HepG2 (cell line): ENCODE results near the gene PARS2. TPM values are rescaled to one million over a fixed set of nuclear protein-coding genes. Genes with fewer than 3 reads are reported as not detected.
A peak's percentile ranks its signal among the peaks of the same experiment; 100 is the strongest.

Experiments
- ELF3 ChIP-seq: IDR thresholded peaks from 2 replicates; pipeline ENCODE4 v1.6.1; 2016; ENCODE audit warnings: missing genetic modification reagents, missing compliant biosample characterization
- FLYWCH1 ChIP-seq: sonication (generic); formaldehyde crosslinking; IDR thresholded peaks from 2 replicates; pipeline ENCODE4 v1.8.1; 2023; ENCODE audit warnings: mild to moderate bottlenecking, missing genetic modification reagents
- FOXA3 ChIP-seq: IDR thresholded peaks from 2 replicates; pipeline ENCODE4 v1.6.1; 2016; ENCODE audit warnings: missing genetic modification reagents, missing compliant biosample characterization
- FOXM1 ChIP-seq: sonication (generic); formaldehyde crosslinking; IDR thresholded peaks from 2 replicates; pipeline ENCODE4 v1.5.0; 2020; ENCODE audit warnings: missing genetic modification reagents
- GABPA ChIP-seq, 2 experiments: IDR thresholded peaks; 2 replicates each; pipeline ENCODE4 v1.6.1; 2011 to 2016; ENCODE audit warnings: low read depth in 2 of 2, low read length in 1 of 2, missing biosample characterization in 1 of 2, missing genetic modification characterization in 1 of 2
- GATAD2A ChIP-seq: IDR thresholded peaks from 2 replicates; pipeline ENCODE4 v1.6.1; 2016
- MAFF ChIP-seq: IDR thresholded peaks from 2 replicates; pipeline ENCODE4 v1.6.1; 2011; ENCODE audit warnings: low read depth, low read length, improper control_type of control experiment
- MEIS1 ChIP-seq: sonication (generic); formaldehyde crosslinking; IDR thresholded peaks from 2 replicates; pipeline ENCODE4 v1.9.0; 2021; ENCODE audit warnings: mild to moderate bottlenecking, missing genetic modification reagents, moderate library complexity, borderline replicate concordance
- MTF2 ChIP-seq: sonication (generic); formaldehyde crosslinking; IDR thresholded peaks from 2 replicates; pipeline ENCODE4 v1.5.0; 2020; ENCODE audit warnings: missing genetic modification reagents, borderline replicate concordance
- MZF1 ChIP-seq: sonication (generic); formaldehyde crosslinking; IDR thresholded peaks from 2 replicates; pipeline ENCODE4 v1.8.1; 2023; ENCODE audit warnings: mild to moderate bottlenecking, missing genetic modification reagents, borderline replicate concordance
- NPAS2 ChIP-seq: sonication (generic); formaldehyde crosslinking; IDR thresholded peaks from 2 replicates; pipeline ENCODE4 v1.8.0; 2022; ENCODE audit warnings: mild to moderate bottlenecking, missing genetic modification reagents, borderline replicate concordance
- RCOR2 ChIP-seq: IDR thresholded peaks from 2 replicates; pipeline ENCODE4 v1.6.1; 2016; ENCODE audit warnings: missing biosample characterization, missing genetic modification reagents
- SKI ChIP-seq: fragments of 450-650 bp; IDR thresholded peaks from one replicate; pipeline ENCODE4 v1.6.1; 2018; ENCODE audit warnings: mild to moderate bottlenecking; ENCODE audit not compliant: partially characterized antibody
- ZNF12 ChIP-seq: sonication (generic); formaldehyde crosslinking; IDR thresholded peaks from 2 replicates; pipeline ENCODE4 v1.5.0; 2020; ENCODE audit warnings: missing genetic modification reagents
- ZNF446 ChIP-seq: sonication (generic); formaldehyde crosslinking; IDR thresholded peaks from 2 replicates; pipeline ENCODE4 v1.5.0; 2020; ENCODE audit warnings: mild to moderate bottlenecking, missing genetic modification reagents
- ZNF672 ChIP-seq: sonication (generic); formaldehyde crosslinking; IDR thresholded peaks from 2 replicates; pipeline ENCODE4 v1.8.1; 2022; ENCODE audit warnings: missing genetic modification reagents
- ZNF766 ChIP-seq: sonication (generic); formaldehyde crosslinking; IDR thresholded peaks from 2 replicates; pipeline ENCODE4 v1.5.0; 2020; ENCODE audit warnings: missing genetic modification reagents, borderline replicate concordance
- polyA plus RNA-seq, 8 experiments: library from polyadenylated mRNA; depleted of rRNA in 3 of 8; stranded (reverse) in 7 of 8; unstranded in 1 of 8; fragments of >200 nt; fragmentation: Illumina TruSeq in 4 of 8; extraction: Trizol in 4 of 8; gene quantifications; 2 replicates each; pipeline versions ENCODE4 v1.2.1 to v1.2.3, GENCODE V29; 2011 to 2016; ENCODE audit warnings: low read depth in 4 of 8, missing spikeins in 1 of 8, mixed read lengths in 1 of 8; ENCODE audit not compliant: insufficient read depth in 1 of 8
- total RNA-seq, 5 experiments: library from RNA; depleted of rRNA; stranded (reverse); fragments of >200 nt; fragmentation: Illumina TruSeq; extraction: Trizol; gene quantifications; 2 replicates each; pipeline ENCODE4 v1.2.3, GENCODE V29; 2016; ENCODE audit warnings: low read depth in 1 of 5
- TF ChIP-seq, protein P1 (sequence below): sonication (generic); formaldehyde crosslinking; IDR thresholded peaks from 2 replicates; pipeline ENCODE4 v1.5.1; 2020; ENCODE audit warnings: missing genetic modification reagents, mild to moderate bottlenecking, borderline replicate concordance
- TF ChIP-seq, protein P2 (sequence below): sonication (generic); formaldehyde crosslinking; IDR thresholded peaks from 2 replicates; pipeline ENCODE4 v1.5.0; 2020; ENCODE audit warnings: missing genetic modification reagents
- TF ChIP-seq, protein P3 (sequence below): sonication (generic); formaldehyde crosslinking; IDR thresholded peaks from 2 replicates; pipeline ENCODE4 v1.9.0; 2021; ENCODE audit warnings: missing genetic modification reagents, borderline replicate concordance
- TF ChIP-seq, protein P4 (sequence below): sonication (generic); formaldehyde crosslinking; IDR thresholded peaks from 2 replicates; pipeline ENCODE4 v1.9.0; 2021; ENCODE audit warnings: missing genetic modification reagents, borderline replicate concordance

Gene PARS2
- total and polyA plus RNA-seq, 2 of the 13 experiments (the other 11 are each of a cell fraction or from before 2014, with no cell fraction given), result 2.4 to 4.6 TPM

DNA sequence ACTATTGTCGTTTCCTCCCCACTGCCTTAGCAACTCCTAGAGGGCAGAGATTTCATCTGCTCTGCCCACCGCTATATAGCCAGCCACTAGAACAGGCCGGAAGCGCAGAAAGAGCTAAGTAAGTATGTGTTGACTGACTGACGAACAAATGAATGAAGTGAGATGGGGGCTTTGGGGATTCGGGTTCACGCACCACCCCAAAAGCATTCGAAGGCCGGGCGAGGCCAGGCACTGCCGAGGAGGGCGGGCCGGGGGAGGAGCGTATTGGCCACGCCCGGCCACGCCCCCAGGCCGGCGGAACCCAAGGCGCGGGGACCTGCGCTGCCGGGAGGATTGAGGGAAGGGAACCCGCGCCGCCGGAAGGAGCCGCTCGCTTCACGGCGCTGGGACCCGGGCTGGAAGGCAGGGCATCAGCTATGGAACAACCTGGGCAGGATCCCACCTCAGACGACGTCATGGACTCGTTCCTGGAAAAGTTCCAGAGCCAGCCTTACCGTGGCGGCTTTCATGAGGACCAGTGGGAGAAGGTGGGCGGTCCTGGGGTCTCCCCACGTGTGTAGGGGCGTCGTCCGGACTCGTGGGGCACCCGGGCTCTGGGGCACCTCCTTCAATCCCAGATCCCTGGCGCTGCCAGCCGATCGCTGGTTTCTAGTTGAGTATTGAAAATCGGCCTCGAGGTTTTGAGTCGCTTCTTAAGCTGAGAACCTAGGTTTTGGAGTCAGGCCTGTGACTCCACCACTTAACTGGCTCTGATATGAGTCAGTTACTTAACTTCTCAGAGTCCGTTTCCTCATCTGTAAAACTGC lies 48.6 kb downstream of the PARS2 start, which contains the start of gene TTC4 (continued):
- peak; percentile 65; the same call in 1 of the 2 replicates for TF ChIP-seq ELF3
- peak; percentile 77; the same call in 1 of the 2 replicates for TF ChIP-seq ZNF12
- 0 out of 2 replicates have a peak, but pooled peaks have one; percentile 39 for TF ChIP-seq ZNF766 (CRISPR knock-in tag)
- TF ChIP-seq, protein P1, sequence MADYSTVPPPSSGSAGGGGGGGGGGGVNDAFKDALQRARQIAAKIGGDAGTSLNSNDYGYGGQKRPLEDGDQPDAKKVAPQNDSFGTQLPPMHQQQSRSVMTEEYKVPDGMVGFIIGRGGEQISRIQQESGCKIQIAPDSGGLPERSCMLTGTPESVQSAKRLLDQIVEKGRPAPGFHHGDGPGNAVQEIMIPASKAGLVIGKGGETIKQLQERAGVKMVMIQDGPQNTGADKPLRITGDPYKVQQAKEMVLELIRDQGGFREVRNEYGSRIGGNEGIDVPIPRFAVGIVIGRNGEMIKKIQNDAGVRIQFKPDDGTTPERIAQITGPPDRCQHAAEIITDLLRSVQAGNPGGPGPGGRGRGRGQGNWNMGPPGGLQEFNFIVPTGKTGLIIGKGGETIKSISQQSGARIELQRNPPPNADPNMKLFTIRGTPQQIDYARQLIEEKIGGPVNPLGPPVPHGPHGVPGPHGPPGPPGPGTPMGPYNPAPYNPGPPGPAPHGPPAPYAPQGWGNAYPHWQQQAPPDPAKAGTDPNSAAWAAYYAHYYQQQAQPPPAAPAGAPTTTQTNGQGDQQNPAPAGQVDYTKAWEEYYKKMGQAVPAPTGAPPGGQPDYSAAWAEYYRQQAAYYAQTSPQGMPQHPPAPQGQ, result no peak
- TF ChIP-seq MEIS1 (CRISPR knock-in tag), result peak; percentile 65
- no peak for TF ChIP-seq MAFF
- 0 out of 2 replicates have a peak, but pooled peaks have one; percentile 77 for TF ChIP-seq MZF1
- no peak for TF ChIP-seq ZNF672
- TF ChIP-seq, protein P2, sequence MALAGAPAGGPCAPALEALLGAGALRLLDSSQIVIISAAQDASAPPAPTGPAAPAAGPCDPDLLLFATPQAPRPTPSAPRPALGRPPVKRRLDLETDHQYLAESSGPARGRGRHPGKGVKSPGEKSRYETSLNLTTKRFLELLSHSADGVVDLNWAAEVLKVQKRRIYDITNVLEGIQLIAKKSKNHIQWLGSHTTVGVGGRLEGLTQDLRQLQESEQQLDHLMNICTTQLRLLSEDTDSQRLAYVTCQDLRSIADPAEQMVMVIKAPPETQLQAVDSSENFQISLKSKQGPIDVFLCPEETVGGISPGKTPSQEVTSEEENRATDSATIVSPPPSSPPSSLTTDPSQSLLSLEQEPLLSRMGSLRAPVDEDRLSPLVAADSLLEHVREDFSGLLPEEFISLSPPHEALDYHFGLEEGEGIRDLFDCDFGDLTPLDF (CRISPR knock-in tag), result no peak
- no peak for TF ChIP-seq ZNF446 (CRISPR knock-in tag)
- TF ChIP-seq FLYWCH1 (CRISPR knock-in tag), result 0 out of 2 replicates have a peak, but pooled peaks have one; percentile 35
- TF ChIP-seq RCOR2 (CRISPR knock-in tag), result no peak
- no peak for TF ChIP-seq FOXM1 (CRISPR knock-in tag)
- peak; percentile 69; the same call in 1 of the 2 replicates for TF ChIP-seq MTF2
- TF ChIP-seq, protein P3, sequence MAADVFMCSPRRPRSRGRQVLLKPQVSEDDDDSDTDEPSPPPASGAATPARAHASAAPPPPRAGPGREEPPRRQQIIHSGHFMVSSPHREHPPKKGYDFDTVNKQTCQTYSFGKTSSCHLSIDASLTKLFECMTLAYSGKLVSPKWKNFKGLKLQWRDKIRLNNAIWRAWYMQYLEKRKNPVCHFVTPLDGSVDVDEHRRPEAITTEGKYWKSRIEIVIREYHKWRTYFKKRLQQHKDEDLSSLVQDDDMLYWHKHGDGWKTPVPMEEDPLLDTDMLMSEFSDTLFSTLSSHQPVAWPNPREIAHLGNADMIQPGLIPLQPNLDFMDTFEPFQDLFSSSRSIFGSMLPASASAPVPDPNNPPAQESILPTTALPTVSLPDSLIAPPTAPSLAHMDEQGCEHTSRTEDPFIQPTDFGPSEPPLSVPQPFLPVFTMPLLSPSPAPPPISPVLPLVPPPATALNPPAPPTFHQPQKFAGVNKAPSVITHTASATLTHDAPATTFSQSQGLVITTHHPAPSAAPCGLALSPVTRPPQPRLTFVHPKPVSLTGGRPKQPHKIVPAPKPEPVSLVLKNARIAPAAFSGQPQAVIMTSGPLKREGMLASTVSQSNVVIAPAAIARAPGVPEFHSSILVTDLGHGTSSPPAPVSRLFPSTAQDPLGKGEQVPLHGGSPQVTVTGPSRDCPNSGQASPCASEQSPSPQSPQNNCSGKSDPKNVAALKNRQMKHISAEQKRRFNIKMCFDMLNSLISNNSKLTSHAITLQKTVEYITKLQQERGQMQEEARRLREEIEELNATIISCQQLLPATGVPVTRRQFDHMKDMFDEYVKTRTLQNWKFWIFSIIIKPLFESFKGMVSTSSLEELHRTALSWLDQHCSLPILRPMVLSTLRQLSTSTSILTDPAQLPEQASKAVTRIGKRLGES (CRISPR knock-in tag), result no peak
- TF ChIP-seq NPAS2 (CRISPR knock-in tag), result no peak
- TF ChIP-seq FOXA3 (CRISPR knock-in tag), result peak; percentile 53
- 0 out of 2 replicates have a peak, but pooled peaks have one; percentile 48 for TF ChIP-seq GATAD2A (CRISPR knock-in tag)
- peak; percentile 100 for TF ChIP-seq GABPA (IDR thresholded peaks at IDR 0.05; ENCODE audit: low read depth, low read length)
- TF ChIP-seq GABPA (CRISPR knock-in tag; IDR thresholded peaks at IDR 0.05; ENCODE audit: low read depth), result peak; percentile 94
- TF ChIP-seq, protein P4, sequence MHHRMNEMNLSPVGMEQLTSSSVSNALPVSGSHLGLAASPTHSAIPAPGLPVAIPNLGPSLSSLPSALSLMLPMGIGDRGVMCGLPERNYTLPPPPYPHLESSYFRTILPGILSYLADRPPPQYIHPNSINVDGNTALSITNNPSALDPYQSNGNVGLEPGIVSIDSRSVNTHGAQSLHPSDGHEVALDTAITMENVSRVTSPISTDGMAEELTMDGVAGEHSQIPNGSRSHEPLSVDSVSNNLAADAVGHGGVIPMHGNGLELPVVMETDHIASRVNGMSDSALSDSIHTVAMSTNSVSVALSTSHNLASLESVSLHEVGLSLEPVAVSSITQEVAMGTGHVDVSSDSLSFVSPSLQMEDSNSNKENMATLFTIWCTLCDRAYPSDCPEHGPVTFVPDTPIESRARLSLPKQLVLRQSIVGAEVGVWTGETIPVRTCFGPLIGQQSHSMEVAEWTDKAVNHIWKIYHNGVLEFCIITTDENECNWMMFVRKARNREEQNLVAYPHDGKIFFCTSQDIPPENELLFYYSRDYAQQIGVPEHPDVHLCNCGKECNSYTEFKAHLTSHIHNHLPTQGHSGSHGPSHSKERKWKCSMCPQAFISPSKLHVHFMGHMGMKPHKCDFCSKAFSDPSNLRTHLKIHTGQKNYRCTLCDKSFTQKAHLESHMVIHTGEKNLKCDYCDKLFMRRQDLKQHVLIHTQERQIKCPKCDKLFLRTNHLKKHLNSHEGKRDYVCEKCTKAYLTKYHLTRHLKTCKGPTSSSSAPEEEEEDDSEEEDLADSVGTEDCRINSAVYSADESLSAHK (CRISPR knock-in tag), result no peak
- no peak for TF ChIP-seq SKI
